ENCODE data around the gene PLXNC1. TPM values are rescaled to one million over a fixed set of nuclear protein-coding genes. Genes with fewer than 3 reads are reported as not detected.

PLXNC1 gene
- total and polyA plus RNA-seq, 2 of the 8 experiments (the other 6 are each of a cell fraction or from before 2014, with no cell fraction given), result 0.83 to 2.0 TPM

- TF ChIP-seq RAD21 (IDR thresholded peaks at IDR 0.05 in 1 of 2, conservative IDR thresholded peaks at IDR 0.05 in 1 of 2; ENCODE audit: low read depth in 2 of 2, low read length in 2 of 2) (peak in 1 of 2 experiments; percentile 18; a peak in 3 of 4 replicates), EP300 (IDR thresholded peaks at IDR 0.05; ENCODE audit: borderline replicate concordance in 1 of 2, low read depth in 2 of 2, low read length in 2 of 2) (peak in 1 of 2 experiments; percentile 67; a peak in 1 of 3 replicates), MAX (IDR thresholded peaks at IDR 0.05) (peak; percentile 95), CEBPB (IDR thresholded peaks at IDR 0.05; ENCODE audit: low read depth, low read length) (no peak; the same call in 1 of the 2 replicates), CBX8 (IDR thresholded peaks at IDR 0.05; ENCODE audit: borderline replicate concordance, low read depth, low read length) (no peak), SP2 (IDR thresholded peaks at IDR 0.05; ENCODE audit: low read length) (no peak), JUN (IDR thresholded peaks at IDR 0.05; ENCODE audit: low read depth, low read length) (no peak), POLR2AphosphoS5 (IDR thresholded peaks at IDR 0.05; ENCODE audit: low read depth, low read length) (peak; percentile 74), ATF2 (IDR thresholded peaks at IDR 0.05; ENCODE audit: low read length) (peak; percentile 89)
These were observed 156.2 kb downstream of the PLXNC1 start (continued) for GRCh38 chr12:94304566-94305061.
